DND-41 (cell line): ENCODE data around the gene RUVBL1.

Experiments
- CTCF ChIP-seq: IDR thresholded peaks from 2 replicates; pipeline ENCODE4 v1.5.1; 2012; ENCODE audit warnings: borderline replicate concordance, low read length, moderate library complexity, mild to moderate bottlenecking; ENCODE audit not compliant: poor library complexity, severe bottlenecking; ENCODE audit errors: extremely low read depth
- EZH2 ChIP-seq: IDR thresholded peaks from 3 replicates; pipeline ENCODE4 v1.6.1; 2012; ENCODE audit warnings: borderline replicate concordance, low read depth, mild to moderate bottlenecking, moderate library complexity, low read length, inconsistent platforms; ENCODE audit not compliant: severe bottlenecking

- TF ChIP-seq CTCF (no peak), EZH2 (no peak)
These were observed 21.7 kb upstream of the RUVBL1 start for GRCh38 chr3:128145279-128145678.
